ENCODE measurements around the gene MSLN.

GRCh38 chr16:732936-733335, 27.6 kb upstream of the MSLN start:
- no peak for TF ChIP-seq CTCF (IDR thresholded peaks at IDR 0.05; ENCODE audit: low read depth, low read length)
- TF ChIP-seq EZH2phosphoT487 (IDR thresholded peaks at IDR 0.05; ENCODE audit: low read depth), result no peak

Data from OCI-LY3 (cell line).